ENCODE measurements around the gene ST6GALNAC1.
A peak's percentile ranks its signal among the peaks of the same experiment; 100 is the strongest.
"Not testable (repeated sequence)": the region's sequence is repeated elsewhere in the genome, so short reads cannot be mapped to it uniquely, and the experiment has no call there.

The ST6GALNAC1 gene

GRCh38 chr17:76611080-76611749 is 32.3 kb downstream of the ST6GALNAC1 start:
- not testable (repeated sequence) for DNase-seq

- DNase-seq: not testable (repeated sequence)
These were observed 36.9 kb downstream of the ST6GALNAC1 start for GRCh38 chr17:76606685-76607084.

GRCh38 chr17:76601065-76601464 is 42.5 kb downstream of the ST6GALNAC1 start:
- no peak for DNase-seq

GRCh38 chr17:76599694-76600460 is 43.7 kb downstream of the ST6GALNAC1 start:
- peak; percentile 87 for DNase-seq

- peak; percentile 74 for DNase-seq
These were observed 45.5 kb downstream of the ST6GALNAC1 start for GRCh38 chr17:76598004-76598439.

GRCh38 chr17:76597156-76598003 is 46.2 kb downstream of the ST6GALNAC1 start:
- DNase-seq: no peak

- no peak for DNase-seq
These were observed 48.9 kb downstream of the ST6GALNAC1 start for GRCh38 chr17:76594690-76595089.

- DNase-seq: no peak
These were observed 49.6 kb downstream of the ST6GALNAC1 start for GRCh38 chr17:76593959-76594358.

- no peak for DNase-seq
These were observed 50.2 kb downstream of the ST6GALNAC1 start for GRCh38 chr17:76593384-76593826.

GRCh38 chr17:76588182-76588581 is 55.4 kb downstream of the ST6GALNAC1 start:
- DNase-seq: no peak

GRCh38 chr17:76586741-76587487 is 56.6 kb downstream of the ST6GALNAC1 start:
- DNase-seq: no peak

GRCh38 chr17:76585649-76586593 is 57.6 kb downstream of the ST6GALNAC1 start, which contains the start of gene ST6GALNAC2:
Gene ST6GALNAC2, minus strand, starts transcription at chr17:76585860. Its CDS starts 52 bp downstream, at chr17:76585808.
- DNase-seq: no peak

- no peak for DNase-seq
These were observed 58.4 kb downstream of the ST6GALNAC1 start for GRCh38 chr17:76585033-76585648.

GRCh38 chr17:76584427-76585032 is 59.0 kb downstream of the ST6GALNAC1 start:
- no peak for DNase-seq

- no peak for DNase-seq
These were observed 60.9 kb downstream of the ST6GALNAC1 start for GRCh38 chr17:76582660-76583059.

- no peak for DNase-seq
These were observed 62.0 kb downstream of the ST6GALNAC1 start for GRCh38 chr17:76581515-76581914.

GRCh38 chr17:76579281-76579680 is 64.3 kb downstream of the ST6GALNAC1 start:
- DNase-seq: no peak

- DNase-seq: no peak
These were observed 65.2 kb downstream of the ST6GALNAC1 start for GRCh38 chr17:76578376-76578775.

- DNase-seq: no peak
These were observed 65.7 kb downstream of the ST6GALNAC1 start for GRCh38 chr17:76577876-76578275.

- no peak for DNase-seq
These were observed 67.4 kb downstream of the ST6GALNAC1 start for GRCh38 chr17:76576189-76576588.

All from GF-D8 (cell line).